H1 (cell line): ENCODE data around the gene MRPS27. TPM values are rescaled to one million over a fixed set of nuclear protein-coding genes. Genes with fewer than 3 reads are reported as not detected.

Experiments used
- BACH1 ChIP-seq: IDR thresholded peaks from 2 replicates; pipeline ENCODE4 v1.6.1; 2012; ENCODE audit warnings: low read length, improper control_type of control experiment
- CTBP2 ChIP-seq: IDR thresholded peaks from 2 replicates; pipeline ENCODE4 v1.7.0; 2011; ENCODE audit warnings: borderline replicate concordance, mild to moderate bottlenecking, moderate library complexity, mixed read lengths, low read length; ENCODE audit not compliant: insufficient read depth, insufficient read length
- JUND ChIP-seq: IDR thresholded peaks from 2 replicates; pipeline ENCODE4 v1.6.1; 2011; ENCODE audit warnings: mild to moderate bottlenecking, improper control_type of control experiment, low read length
- RAD21 ChIP-seq, 2 experiments: IDR thresholded peaks in 1 of 2; conservative IDR thresholded peaks in 1 of 2; 2 replicates each; pipeline ENCODE4 v1.6.1; 2011; ENCODE audit warnings: low read depth in 2 of 2, low read length in 2 of 2, improper control_type of control experiment in 1 of 2, inconsistent platforms in 1 of 2, mild to moderate bottlenecking in 1 of 2, moderate library complexity in 1 of 2
- SIX5 ChIP-seq: IDR thresholded peaks from 2 replicates; pipeline ENCODE4 v1.6.1; 2011; ENCODE audit warnings: mild to moderate bottlenecking, low read depth, low read length
- TAF7 ChIP-seq: optimal IDR thresholded peaks from 2 replicates; pipeline ENCODE3; 2011; ENCODE audit warnings: low read depth, mild to moderate bottlenecking, inconsistent platforms, low read length, moderate library complexity, borderline replicate concordance
- polyA plus RNA-seq, 7 experiments: library from polyadenylated mRNA; depleted of rRNA in 3 of 7; stranded (reverse) in 5 of 7; unstranded in 2 of 7; fragments of >200 nt in 5 of 7; fragments of 200-250 nt in 2 of 7; gene quantifications; 1 replicate in 5 of 7; 2 replicates in 1 of 7; 4 replicates in 1 of 7; pipeline versions ENCODE4 v1.2.1 to v1.2.3, GENCODE V29; 2011 to 2013; ENCODE audit warnings: missing spikeins in 2 of 7, mixed read lengths in 2 of 7
- total RNA-seq: library from RNA; stranded (reverse); fragmentation: NEBNext Ultra II Directional; extraction: Animal tissue kit (Norgen Biotek cat#: 25700); gene quantifications from 2 replicates; pipeline ENCODE4 v1.2.1, GENCODE V29; 2021
- TF ChIP-seq, protein P1 (sequence below), 3 experiments: IDR thresholded peaks; 1 replicate in 2 of 3; 2 replicates in 1 of 3; pipeline versions ENCODE4 v1.5.1 to v1.6.1; 2011; ENCODE audit warnings: low read length in 3 of 3, mild to moderate bottlenecking in 3 of 3, inconsistent platforms in 2 of 3, low read depth in 1 of 3, moderate library complexity in 1 of 3; ENCODE audit not compliant: insufficient read depth in 1 of 3; ENCODE audit errors: control extremely low read depth in 1 of 3
- TF ChIP-seq, protein P2 (sequence below): IDR thresholded peaks from 2 replicates; pipeline ENCODE4 v1.6.1; 2012; ENCODE audit warnings: inconsistent platforms

Gene MRPS27
- total and polyA plus RNA-seq, 2 of the 8 experiments (the other 6 are each of a cell fraction or from before 2014, with no cell fraction given) = 93.2 to 102 TPM

DNA sequence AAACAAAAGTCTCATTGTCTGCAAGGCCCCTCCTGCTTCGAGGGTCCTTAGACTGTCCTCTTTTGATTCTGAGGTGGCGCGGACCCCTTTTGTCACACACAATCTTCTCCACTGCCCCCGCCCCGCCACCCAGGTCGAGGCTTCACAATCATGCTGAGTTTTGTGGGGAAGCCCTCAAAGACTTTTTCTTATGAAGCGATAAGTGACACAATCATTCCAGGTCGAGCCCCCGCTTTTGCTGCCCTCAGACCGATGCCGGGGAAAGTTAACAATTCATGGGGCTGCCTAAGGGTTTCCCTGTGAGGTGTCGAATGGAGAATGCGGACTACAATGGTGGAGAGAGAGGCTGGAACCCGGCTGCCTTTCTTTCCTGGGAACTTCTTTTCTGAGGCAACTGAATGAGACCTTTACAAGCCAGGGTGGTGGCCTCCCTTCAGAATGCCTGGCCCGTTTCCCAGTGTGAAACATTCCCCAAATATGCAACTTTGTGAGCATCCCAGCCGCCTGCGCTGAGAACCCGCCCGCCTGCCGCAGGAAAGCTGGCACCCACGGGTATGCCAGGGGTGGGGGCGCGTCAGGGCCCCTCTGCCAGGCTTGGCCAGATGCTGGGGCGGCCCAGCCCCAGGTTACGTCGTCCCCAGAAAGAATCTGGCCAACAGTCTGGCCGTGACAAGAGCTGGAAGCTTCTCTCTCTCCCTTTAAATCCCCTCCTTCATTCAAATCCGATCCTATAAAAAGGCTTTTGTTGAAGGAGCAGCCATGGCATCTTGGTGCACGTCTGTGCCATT, 140.8 kb downstream of the MRPS27 start (continued):
- TF ChIP-seq CTBP2 = no peak
- TF ChIP-seq, protein P1, sequence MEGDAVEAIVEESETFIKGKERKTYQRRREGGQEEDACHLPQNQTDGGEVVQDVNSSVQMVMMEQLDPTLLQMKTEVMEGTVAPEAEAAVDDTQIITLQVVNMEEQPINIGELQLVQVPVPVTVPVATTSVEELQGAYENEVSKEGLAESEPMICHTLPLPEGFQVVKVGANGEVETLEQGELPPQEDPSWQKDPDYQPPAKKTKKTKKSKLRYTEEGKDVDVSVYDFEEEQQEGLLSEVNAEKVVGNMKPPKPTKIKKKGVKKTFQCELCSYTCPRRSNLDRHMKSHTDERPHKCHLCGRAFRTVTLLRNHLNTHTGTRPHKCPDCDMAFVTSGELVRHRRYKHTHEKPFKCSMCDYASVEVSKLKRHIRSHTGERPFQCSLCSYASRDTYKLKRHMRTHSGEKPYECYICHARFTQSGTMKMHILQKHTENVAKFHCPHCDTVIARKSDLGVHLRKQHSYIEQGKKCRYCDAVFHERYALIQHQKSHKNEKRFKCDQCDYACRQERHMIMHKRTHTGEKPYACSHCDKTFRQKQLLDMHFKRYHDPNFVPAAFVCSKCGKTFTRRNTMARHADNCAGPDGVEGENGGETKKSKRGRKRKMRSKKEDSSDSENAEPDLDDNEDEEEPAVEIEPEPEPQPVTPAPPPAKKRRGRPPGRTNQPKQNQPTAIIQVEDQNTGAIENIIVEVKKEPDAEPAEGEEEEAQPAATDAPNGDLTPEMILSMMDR (IDR thresholded peaks at IDR 0.05; ENCODE audit: control extremely low read depth in 1 of 3, insufficient read depth in 1 of 3, low read depth in 1 of 3, low read length in 3 of 3) = no peak
- TF ChIP-seq, protein P2, sequence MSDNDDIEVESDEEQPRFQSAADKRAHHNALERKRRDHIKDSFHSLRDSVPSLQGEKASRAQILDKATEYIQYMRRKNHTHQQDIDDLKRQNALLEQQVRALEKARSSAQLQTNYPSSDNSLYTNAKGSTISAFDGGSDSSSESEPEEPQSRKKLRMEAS = no peak
- no peak for TF ChIP-seq JUND
- TF ChIP-seq BACH1 = no peak
- no peak for TF ChIP-seq TAF7
- TF ChIP-seq RAD21 (IDR thresholded peaks at IDR 0.05 in 1 of 2, conservative IDR thresholded peaks at IDR 0.05 in 1 of 2; ENCODE audit: low read depth in 2 of 2, low read length in 2 of 2) = no peak
- no peak for TF ChIP-seq SIX5
